NCI-H2081 (cell line): ENCODE data around the gene ADGRA3.
A peak's percentile ranks its signal among the peaks of the same experiment; 100 is the strongest.
"Not testable (repeated sequence)": the region's sequence is repeated elsewhere in the genome, so short reads cannot be mapped to it uniquely, and the experiment has no call there.

Experiments
- DNase-seq, 2 experiments: peaks; one replicate each; lab custom pipeline; 2025; lab: John Stamatoyannopoulos, UW

ADGRA3 gene

DNA sequence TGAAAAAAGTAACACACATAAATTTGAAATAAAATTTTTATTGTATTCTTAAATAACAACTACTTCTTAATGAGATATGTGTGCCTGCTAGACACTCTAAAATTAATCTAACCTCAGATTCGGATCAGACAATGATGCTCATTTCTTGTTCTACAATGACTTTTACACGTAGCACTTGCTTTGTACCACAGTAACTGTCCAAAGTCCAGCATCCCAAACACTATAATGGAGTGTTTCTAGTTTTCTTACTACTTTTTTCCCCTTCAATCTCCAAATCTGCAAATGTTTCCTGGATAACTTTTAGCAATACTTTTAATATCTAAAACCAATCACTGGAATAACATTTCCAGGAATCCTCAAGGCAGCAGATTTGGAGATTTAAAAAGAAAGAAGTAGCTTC, 75.9 kb downstream of the ADGRA3 start:
- DNase-seq, result no peak

GRCh38 chr4:22435652-22436051, 80.2 kb downstream of the ADGRA3 start:
- no peak for DNase-seq

- peak in 1 of 2 experiments; percentile 28 for DNase-seq
Observed at GRCh38 chr4:22434895-22435294, 81.0 kb downstream of the ADGRA3 start.

- no peak for DNase-seq
Observed at GRCh38 chr4:22430626-22431025, 85.2 kb downstream of the ADGRA3 start.

GRCh38 chr4:22428441-22428840, 87.4 kb downstream of the ADGRA3 start:
- no peak for DNase-seq

DNA sequence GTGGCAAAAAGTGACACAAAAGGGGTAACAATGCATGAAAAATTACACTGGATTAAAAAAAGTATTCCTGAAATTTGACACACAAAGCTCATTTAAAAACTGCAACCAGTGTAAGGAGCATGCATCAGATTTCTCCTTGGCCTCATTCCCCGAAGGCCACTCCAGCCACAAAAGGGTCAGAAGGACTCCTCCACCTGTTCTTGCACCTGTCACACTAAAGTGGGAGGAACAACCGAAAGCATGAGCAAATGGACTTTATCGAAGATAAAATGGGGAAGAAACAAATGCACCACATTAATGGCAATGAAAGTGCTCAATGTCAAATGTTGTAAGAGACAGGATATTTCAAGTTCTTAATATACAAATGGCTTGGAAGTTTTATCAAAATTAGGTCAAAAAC, 88.2 kb downstream of the ADGRA3 start:
- DNase-seq, result no peak

DNA sequence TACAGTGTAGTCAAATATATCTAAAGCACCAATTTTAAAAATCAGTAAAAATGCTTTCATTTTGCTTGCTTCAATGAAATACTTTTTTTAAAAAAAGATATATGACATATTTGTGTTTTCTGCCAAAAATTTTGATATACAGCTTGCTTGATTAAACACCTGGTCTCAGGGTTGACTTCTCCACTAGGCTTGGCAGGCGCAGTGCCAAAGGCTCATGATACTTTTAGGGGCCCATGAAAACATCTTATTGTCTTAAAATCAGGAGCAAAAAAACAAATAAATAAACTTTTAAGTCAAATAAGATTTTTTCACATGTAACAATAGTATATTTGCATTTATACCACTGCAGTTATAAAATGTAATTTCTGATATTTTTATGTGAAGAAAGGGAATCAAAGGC, 95.6 kb downstream of the ADGRA3 start:
- no peak for DNase-seq

- DNase-seq, result no peak
Observed at GRCh38 chr4:22417408-22417807, 98.5 kb downstream of the ADGRA3 start.

DNA sequence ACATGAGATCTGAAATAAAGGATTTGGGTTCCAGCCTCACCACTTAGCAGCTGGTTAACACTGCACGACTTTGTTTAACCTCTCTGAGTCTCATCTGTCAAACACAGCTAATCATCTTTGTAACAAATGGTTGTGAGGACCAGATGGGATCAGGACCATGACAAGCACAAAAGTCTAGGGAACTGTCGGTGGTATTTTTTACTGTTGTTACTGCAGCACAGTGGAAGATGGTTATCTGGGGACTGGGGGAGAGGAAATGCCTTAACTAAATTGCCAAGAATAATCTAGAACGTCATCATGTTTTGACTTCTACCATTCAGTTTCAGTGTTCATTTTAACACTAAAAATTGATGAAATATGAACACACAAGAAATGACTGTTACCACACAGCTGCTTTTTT, 99.5 kb downstream of the ADGRA3 start:
- no peak for DNase-seq

DNA sequence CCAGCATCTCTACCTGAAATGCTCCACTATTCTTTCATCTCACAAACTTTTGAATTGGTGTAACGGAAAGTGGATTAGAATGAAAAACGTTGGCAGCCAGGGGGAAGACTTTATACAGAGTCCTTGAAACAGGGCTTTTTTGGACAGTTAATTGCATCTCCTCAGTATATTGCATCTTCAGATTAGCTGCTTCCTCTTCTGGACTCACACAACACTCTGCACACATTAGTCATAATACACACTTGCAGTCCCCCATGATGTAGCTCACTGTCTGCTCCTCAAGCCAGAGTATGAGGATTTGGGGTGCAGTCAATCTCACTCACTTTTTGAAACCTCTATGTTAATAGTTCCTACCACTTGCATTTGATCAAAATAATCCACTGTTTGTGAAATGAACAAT, 101.0 kb downstream of the ADGRA3 start:
- no peak for DNase-seq

GRCh38 chr4:22413471-22413870, 102.4 kb downstream of the ADGRA3 start:
- no peak for DNase-seq

DNA sequence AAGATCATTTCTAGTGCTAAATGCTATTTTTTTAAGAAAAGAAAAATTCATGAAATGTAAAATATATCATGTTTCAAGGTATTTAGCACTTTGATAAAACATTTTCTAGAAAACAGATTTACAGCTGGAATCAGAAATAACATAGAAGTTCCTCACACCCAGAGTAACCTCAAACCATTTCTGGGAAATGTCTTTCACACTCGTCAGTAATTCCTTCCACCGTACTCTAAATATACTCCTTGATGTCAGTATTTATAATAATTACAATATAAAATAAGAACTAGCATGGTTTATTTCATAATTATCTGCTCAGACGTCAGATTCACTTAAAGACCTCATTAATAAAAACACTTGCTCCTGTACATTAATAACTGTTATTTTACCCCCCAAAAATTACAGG, 103.9 kb downstream of the ADGRA3 start:
- DNase-seq, result no peak

GRCh38 chr4:22410645-22411247, 105.1 kb downstream of the ADGRA3 start:
- DNase-seq, result peak in 1 of 2 experiments; percentile 17

DNA sequence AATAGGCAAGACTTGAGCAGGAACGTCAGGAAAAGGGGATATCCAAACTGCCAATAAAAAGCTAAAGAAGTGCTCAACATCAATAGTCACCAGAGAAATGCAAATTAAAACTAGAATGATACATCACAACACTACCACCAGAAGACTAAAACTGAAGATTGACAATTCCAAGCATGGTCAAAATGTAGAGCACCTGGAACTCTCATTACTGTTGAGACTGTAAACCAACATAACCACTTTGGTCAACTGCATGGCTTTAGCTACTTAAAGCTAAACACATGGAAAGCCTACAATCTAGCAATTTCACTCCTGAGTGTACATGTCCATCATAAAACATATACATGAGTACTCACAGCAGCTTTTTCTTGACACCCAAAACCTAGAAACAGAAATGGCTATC, 107.4 kb downstream of the ADGRA3 start:
- no peak for DNase-seq

- DNase-seq, result no peak
Observed at GRCh38 chr4:22407361-22407760, 108.5 kb downstream of the ADGRA3 start.

DNA sequence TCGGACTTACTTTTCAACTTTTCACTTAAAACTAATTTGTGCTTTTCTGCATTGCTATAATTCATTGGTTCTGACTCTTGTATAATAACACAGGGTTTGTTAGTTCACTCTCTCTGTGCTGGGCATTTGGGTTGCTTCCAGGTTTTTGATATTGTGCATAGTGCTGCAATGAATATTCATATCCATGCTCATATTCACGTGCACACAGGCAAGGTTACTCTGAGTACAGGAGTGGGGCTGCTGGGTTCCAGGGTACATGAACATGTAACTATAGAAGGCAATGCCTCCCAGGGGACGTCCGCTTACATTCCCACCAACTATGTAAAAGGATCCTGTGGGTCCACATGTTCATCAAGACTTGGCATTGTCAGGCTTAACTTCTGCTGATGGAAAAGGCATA, 117.2 kb downstream of the ADGRA3 start:
- no peak for DNase-seq

DNA sequence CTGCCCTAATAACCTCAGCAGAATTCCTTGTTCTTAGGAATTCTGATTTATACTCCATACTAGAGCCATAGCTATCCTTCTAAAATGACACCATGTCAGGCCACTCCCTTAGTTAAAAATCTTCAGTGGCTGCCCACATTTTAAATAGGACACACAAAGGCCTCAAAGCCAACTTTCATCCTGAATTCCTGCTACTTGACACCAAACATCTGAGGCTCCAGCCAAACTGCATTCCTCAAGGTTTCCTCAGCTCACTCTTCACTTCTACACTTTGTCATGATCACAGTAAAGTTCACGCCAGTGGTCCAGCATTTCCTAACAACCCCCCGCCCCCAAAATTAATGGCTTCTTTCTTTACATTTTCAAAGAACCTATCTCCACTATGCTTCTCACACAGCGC, 124.3 kb downstream of the ADGRA3 start:
- DNase-seq, result no peak

- DNase-seq, result peak; percentile 46 to 66
Observed at GRCh38 chr4:22389240-22389870, 126.5 kb downstream of the ADGRA3 start.

- no peak for DNase-seq
Observed at GRCh38 chr4:22385611-22386011, 130.3 kb downstream of the ADGRA3 start.

DNA sequence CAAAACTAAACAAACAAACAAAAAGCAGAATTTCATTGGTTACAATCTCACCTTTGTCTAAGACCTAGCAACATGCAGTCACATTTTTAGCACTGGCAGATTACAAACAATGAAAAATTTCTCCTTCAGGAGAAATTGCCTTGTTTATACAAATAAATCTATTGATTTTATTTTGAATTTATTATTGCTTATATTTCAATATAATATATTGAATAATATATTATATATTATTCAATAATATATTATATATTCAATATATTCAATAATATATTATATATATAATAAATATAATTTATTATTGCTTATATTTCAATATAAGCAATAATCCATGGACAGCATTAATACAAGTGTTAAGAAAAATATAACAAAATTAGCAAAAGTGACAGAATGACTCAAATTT, 131.7 kb downstream of the ADGRA3 start:
- no peak for DNase-seq

- DNase-seq, result not testable (repeated sequence)
Observed at GRCh38 chr4:22382216-22382615, 133.7 kb downstream of the ADGRA3 start.

GRCh38 chr4:22372986-22373385, 142.9 kb downstream of the ADGRA3 start:
- no peak for DNase-seq

- no peak for DNase-seq
Observed at GRCh38 chr4:22369901-22370562, 145.8 kb downstream of the ADGRA3 start.

DNA sequence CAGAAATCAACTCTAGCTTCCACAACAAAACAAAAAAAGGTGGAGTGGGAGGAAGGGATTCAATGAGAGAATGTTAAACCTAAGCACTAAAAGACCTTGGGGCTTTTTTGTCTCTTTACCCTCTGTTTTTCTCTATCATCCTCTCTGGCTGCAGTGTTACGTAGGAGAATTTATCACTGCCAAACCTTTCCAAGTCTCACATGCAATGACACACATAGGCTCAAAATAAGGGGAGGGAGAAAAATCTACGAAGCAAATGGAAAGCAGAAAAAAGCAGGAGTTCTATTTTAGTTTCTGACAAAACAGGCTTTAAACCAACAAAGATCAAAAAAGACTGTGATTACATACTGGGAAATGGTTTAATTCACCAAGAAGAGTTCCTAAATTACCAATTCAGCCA, 152.1 kb downstream of the ADGRA3 start:
- DNase-seq, result no peak
